Thoracic aorta (tissue), 2 donors: ENCODE results near the gene FJX1. TPM values are rescaled to one million over a fixed set of nuclear protein-coding genes. Genes with fewer than 3 reads are reported as not detected.

Experiments
- ATAC-seq: fragments of 150-250 bp; one replicate; pipeline ENCODE4 v1.8.0; 2017; ENCODE audit warnings: low read depth; ENCODE audit not compliant: insufficient number of reproducible peaks, low FRiP score
- DNase-seq: peaks from one replicate; pipeline ENCODE4 v3.0.0-alpha.2; 2020; ENCODE audit warnings: low spot score
- H3K27ac ChIP-seq, 2 donors: fragments of 200-600 bp; sonication (generic); 1 replicate in 1 of 2; 2 replicates in 1 of 2; pipeline ENCODE4 v1.5.1; 2016; ENCODE audit warnings: mild to moderate bottlenecking in 2 of 2, moderate library complexity in 2 of 2
- H3K27me3 ChIP-seq: fragments of 200-600 bp; sonication (generic); replicated peaks from 2 replicates; pipeline ENCODE4 v1.6.0; 2016; ENCODE audit warnings: mild to moderate bottlenecking; ENCODE audit not compliant: insufficient read depth
- H3K36me3 ChIP-seq: fragments of 200-600 bp; sonication (generic); one replicate; pipeline ENCODE4 v1.5.1; 2016
- H3K4me1 ChIP-seq, 2 donors: fragments of 200-600 bp; sonication (generic); 1 replicate in 1 of 2; 2 replicates in 1 of 2; pipeline versions ENCODE4 v1.5.1 to v1.6.0; 2016; ENCODE audit warnings: low read depth in 2 of 2, mild to moderate bottlenecking in 1 of 2; ENCODE audit not compliant: control insufficient read depth in 1 of 2
- H3K4me3 ChIP-seq: fragments of 200-600 bp; sonication (generic); 2 replicates; pipeline ENCODE4 v1.5.1; 2016; ENCODE audit warnings: mild to moderate bottlenecking
- H3K9me3 ChIP-seq: fragments of 200-600 bp; sonication (generic); 2 replicates; pipeline ENCODE4 v1.5.1; 2016
- total RNA-seq, 2 donors: library from RNA; depleted of rRNA; stranded (reverse); fragments of >200 nt; gene quantifications; one replicate each; pipeline versions ENCODE4 v1.1.0 to v1.2.3, GENCODE V29; 2016
- TF ChIP-seq, protein P1 (sequence below): fragments of 200-600 bp; sonication (generic); IDR thresholded peaks from one replicate; pipeline ENCODE4 v1.5.1; 2019; ENCODE audit warnings: antibody characterized with exemption

FJX1 gene
- total RNA-seq, 2 donors from 2014 or later: 5.4 to 19.2 TPM

DNA sequence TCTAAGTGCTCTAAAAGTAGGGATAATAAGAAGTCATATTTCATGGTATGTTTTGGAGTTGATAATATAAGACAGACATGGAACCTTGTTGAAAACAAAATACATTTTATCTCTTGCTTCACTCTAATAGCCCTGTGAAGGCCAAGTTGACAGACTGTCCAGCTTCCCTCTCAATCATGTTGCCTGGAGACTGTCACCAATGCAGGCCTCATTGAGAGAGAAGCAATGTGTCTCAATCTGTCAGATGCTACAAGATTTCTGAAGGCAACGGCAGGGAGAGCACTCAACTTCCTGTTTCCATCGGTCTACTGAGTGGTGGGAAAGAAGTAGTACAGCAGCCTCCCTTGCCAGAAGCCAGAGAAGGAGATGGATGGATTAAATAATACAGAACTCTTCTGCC, 23.6 kb upstream of the FJX1 start:
- Histone ChIP-seq H3K27me3 (no peaks in the 10 kb centered on the region), H3K27ac (no peak overlapping the region), H3K4me1 (no peaks in the 10 kb centered on the region), H3K36me3 (no peaks in the 10 kb centered on the region), H3K4me3 (no peak overlapping the region), H3K9me3 (no peaks in the 10 kb centered on the region)
- DNase-seq: no peak
- no peak for ATAC-seq
- TF ChIP-seq, protein P1, sequence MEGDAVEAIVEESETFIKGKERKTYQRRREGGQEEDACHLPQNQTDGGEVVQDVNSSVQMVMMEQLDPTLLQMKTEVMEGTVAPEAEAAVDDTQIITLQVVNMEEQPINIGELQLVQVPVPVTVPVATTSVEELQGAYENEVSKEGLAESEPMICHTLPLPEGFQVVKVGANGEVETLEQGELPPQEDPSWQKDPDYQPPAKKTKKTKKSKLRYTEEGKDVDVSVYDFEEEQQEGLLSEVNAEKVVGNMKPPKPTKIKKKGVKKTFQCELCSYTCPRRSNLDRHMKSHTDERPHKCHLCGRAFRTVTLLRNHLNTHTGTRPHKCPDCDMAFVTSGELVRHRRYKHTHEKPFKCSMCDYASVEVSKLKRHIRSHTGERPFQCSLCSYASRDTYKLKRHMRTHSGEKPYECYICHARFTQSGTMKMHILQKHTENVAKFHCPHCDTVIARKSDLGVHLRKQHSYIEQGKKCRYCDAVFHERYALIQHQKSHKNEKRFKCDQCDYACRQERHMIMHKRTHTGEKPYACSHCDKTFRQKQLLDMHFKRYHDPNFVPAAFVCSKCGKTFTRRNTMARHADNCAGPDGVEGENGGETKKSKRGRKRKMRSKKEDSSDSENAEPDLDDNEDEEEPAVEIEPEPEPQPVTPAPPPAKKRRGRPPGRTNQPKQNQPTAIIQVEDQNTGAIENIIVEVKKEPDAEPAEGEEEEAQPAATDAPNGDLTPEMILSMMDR: no peak

DNA sequence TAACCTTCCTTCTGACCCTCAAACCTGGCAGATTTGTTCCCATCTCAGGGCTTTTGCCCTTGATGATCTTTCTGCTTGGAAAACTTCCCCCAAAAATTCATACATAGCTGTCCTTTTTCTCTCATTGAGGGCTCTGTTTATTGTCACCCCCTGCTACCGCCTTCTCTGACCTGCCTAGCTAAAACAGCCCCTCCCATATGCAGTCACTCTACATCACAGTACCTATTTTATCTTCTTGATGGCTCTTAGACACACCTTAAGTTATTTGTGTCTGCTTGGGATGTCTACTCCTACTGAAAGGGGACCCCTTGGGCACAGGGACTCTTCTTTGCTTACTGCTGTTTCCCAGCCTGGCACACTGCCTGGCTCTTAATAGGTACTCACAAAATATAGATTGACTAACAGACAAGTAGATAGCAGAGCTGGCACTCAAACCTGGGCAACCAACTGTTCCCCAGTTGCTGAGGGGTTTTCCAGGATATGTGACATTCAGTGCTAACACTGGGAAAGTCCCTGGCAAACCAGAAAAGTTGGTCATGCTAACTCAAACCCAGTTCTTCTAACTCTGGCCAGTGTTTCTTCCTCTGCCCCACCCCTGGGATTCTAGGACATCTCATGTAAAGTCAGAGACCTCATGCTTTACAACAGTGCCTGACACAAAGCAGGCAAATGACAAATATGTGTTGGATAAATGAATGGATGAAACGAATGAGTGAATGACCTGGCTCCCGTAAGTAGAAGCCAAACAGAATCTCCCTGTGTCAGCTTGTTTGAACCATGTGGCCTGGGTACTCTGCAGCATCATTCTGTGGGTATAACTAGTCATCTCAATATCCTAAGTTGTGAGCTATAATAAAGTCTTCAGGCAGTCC, 19.8 kb upstream of the FJX1 start:
- Histone ChIP-seq H3K27ac (no peak overlapping the region), H3K4me3 (no peak overlapping the region), H3K36me3 (no peaks in the 10 kb centered on the region), H3K9me3 (no peaks in the 10 kb centered on the region), H3K27me3 (no peaks in the 10 kb centered on the region), H3K4me1 (no peaks in the 10 kb centered on the region)
- TF ChIP-seq, protein P1: no peak
- DNase-seq: no peak
- no peak for ATAC-seq

DNA sequence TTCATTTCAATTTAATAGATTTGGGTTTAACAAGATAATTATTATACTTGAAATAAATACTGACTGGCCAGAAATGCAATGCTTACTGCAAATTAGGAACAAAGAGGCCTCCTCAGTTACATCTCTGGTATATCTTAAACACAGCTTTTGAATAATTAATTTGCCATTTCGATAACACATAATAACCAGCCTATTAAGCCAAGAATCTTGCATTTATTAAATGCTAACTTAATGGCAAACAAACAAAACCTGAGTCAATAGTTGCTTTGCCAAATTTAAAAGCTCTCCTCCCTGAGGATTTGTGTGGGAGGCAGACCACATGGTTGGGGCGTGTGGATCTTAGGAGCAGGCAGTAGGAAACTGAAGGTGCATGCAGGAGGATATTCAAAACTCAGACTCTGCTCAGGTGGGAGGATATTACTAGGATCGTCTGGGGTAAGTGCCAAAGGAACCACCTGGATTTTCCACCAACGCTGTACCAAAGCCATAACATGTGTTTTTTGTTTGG, 17.9 kb upstream of the FJX1 start:
- Histone ChIP-seq H3K4me3 (no peak overlapping the region), H3K9me3 (no peaks in the 10 kb centered on the region), H3K27me3 (no peaks in the 10 kb centered on the region), H3K4me1 (no peaks in the 10 kb centered on the region), H3K27ac (no peak overlapping the region), H3K36me3 (no peaks in the 10 kb centered on the region)
- ATAC-seq (no peak), DNase-seq (no peak)
- TF ChIP-seq, protein P1: no peak

DNA sequence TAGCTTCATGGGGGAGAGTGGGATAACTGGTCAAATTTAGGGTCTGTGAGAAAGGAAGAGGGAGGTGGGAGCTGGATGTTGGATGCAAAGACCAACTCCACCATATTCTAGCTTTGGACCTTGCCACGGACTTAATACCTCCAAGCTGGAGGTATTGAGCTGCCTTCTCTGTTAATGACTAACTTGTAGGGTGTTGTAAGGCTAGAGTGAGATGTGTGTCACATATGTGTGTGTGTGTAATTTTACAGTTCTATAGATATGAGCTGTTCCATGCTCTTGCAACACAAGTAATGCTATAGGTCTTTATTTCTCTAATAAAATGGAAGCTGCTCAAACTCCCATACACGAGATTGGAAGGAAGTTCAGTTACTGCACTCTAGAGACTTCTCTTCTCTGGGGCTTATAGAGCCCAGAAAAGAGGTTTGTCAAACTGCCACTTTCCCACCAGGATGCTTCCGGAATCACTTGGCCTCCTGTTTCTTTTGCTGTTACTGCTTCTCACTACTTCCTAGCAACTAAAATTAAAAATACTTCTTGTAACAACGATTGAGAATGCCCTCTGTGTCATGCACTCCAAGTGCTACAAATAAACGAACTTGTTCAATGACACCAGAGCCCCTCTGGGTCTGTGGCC, 16.0 kb upstream of the FJX1 start:
- Histone ChIP-seq H3K9me3 (no peaks in the 10 kb centered on the region), H3K4me3 (no peak overlapping the region), H3K27ac (no peak overlapping the region), H3K4me1 (no peaks in the 10 kb centered on the region), H3K27me3 (no peaks in the 10 kb centered on the region), H3K36me3 (no peaks in the 10 kb centered on the region)
- ATAC-seq: no peak
- TF ChIP-seq, protein P1: no peak
- DNase-seq: no peak

DNA sequence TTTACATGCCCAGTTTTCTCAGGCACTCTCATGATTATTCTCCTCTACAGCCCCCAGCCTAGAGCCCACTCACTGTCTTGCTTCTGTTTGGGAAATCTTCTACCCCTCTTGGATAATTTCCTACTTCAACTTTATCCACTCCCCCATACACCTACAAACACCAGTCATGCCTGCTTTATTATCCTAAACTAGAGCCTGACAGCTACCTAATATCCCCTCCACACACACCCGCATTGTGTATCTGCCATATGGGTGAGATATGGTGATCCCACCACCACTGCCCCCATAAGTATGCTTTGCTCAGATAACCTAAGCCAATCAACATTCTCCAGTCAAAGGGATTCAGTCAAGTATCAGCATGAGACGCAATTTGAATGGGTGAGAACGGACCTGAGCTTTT, 15.3 kb upstream of the FJX1 start:
- Histone ChIP-seq H3K36me3 (no peaks in the 10 kb centered on the region), H3K27me3 (no peaks in the 10 kb centered on the region), H3K4me3 (no peak overlapping the region), H3K4me1 (no peaks in the 10 kb centered on the region), H3K9me3 (no peaks in the 10 kb centered on the region), H3K27ac (no peak overlapping the region)
- TF ChIP-seq, protein P1: no peak
- no peak for ATAC-seq
- no peak for DNase-seq
